G401 (cell line): Measurements from ENCODE around the gene ADGRB3. TPM values are rescaled to one million over a fixed set of nuclear protein-coding genes. Genes with fewer than 3 reads are reported as not detected.
"Not testable (repeated sequence)": the region's sequence is repeated elsewhere in the genome, so short reads cannot be mapped to it uniquely, and the experiment has no call there.

Experiments used
- DNase-seq: peaks from one replicate; pipeline ENCODE4 v3.0.0-alpha.2; 2015; ENCODE audit warnings: low spot score
- in situ Hi-C: cut with HindIII; loops from 2 replicates; pipeline ENCODE4 v1.10.0; 2016; ENCODE audit warnings: low sequenced_read_pairs, mixed read lengths
- total RNA-seq: library from RNA; depleted of rRNA; stranded (reverse); fragments of >200 nt; shearing (Covaris generic); gene quantifications from 2 replicates; pipeline ENCODE4 v1.2.3, GENCODE V29; 2014

The ADGRB3 gene
- total RNA-seq, 1 experiment from 2014 or later, result not detected

DNA sequence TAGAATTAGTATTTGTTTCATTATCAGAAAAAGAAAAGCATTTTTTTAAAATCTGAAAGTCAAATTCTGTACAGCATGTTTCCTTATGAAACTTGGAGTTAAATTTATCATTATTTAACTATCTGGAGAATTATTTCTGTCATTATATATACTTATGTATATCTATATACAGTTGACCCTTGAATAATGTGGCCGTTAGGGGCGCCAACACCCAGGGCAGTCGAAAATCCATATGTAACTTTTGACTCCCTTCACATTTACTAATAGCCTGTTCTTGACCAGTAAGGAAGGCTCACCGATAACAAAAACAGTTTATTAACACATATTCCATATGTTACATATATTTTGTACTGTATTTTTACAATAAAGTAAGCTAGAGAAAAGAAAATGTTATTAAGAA lies 341.2 kb downstream of the ADGRB3 start:
- in situ Hi-C loops, result no loop called here
- no peak for DNase-seq

DNA sequence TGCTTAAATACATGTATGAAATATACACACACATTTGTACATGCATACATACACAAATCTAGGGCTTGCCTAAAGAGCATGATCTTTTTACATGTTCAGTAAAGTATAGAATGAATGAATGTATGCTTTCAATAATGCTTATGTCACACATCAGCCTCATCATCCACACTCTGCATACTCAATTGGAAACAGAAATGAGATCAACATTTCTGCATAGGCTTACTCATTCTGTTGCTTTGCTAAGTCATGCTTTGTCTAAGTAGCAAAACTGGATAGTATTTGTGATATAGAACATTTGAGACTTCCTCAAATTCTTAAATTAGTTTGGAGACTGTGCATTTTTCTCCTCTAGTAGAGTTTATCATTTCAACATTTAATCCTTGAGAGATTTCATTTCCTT lies 343.3 kb downstream of the ADGRB3 start:
- no peak for DNase-seq
- in situ Hi-C loops, result no loop called here

DNA sequence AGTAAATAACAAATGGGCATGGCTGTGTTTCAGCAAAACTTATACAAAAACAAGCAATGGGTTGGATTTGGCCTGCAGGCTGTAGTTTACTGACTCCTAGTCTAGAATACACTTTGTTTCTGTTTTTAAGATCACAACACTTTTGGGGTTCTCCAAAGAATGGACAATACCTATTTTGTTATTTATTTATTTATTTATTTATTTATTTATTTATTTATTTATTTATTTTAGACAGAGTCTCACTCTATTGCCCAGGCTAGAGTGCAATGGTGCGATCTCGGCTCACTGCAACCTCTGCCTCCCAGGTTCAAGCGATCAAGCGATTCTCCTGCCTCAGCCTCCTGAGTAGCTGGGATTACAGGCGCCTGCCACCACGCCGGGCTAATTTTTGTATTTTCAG lies 346.6 kb downstream of the ADGRB3 start:
- in situ Hi-C loops, DNase-seq: not testable (repeated sequence)

DNA sequence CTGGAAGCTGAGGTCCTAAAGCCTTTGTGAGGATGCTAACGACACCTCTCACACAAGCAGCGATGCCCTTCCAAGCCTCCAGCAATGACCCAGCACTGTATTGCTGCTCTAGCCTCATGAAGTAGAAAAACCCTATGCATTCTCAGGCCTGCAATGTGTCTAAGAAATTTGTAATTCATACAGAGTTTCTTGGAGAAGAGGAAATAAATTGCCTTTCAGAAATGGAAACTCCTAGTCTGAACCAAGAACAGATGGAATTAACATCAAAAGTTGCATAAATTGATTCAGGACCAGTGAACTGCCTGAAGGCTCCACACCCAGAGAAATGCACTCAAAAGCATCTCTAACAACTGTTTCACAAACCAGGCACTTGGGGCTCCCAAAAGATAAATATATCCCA lies 353.6 kb downstream of the ADGRB3 start:
- in situ Hi-C loops, result no loop called here
- no peak for DNase-seq

DNA sequence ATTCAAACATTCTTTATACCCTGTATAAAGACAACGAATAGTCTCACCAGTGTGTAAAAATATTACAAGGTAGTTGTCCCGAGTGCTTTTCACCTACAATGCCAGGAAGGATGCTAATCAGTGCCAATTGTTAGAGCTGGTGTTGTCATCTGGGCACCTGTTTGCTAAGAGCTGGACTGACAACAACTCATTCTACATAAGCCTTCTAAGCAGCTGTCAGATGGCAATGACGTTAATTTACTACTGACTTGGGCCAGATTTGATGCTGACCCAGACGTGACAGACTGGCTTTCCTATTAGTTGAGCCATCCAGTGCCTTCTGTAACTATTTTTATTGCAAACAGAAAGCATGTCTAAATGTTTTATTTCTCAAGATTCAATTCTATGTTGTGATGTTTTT lies 355.2 kb downstream of the ADGRB3 start:
- DNase-seq, result peak; percentile 27
- in situ Hi-C loops, result no loop called here

DNA sequence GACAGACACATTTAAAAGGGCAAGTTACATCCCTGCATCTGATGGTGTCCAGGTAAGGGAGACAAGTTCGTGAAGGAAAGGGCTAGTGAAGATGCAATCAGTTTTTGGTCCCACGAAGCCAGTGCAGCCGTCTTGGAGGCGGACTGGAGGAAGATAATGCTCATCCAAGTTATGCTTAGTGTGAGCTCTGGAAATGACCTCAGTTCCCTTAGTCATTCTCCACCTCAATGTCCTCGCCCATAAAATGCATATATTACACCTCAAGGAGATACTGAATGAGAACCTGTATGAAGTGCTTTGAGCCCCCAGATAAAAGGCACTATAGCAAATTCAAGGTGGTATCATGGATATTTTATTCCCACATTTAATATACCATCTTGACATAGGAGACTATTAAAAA lies 358.8 kb downstream of the ADGRB3 start:
- no peak for DNase-seq
- in situ Hi-C loops, result no loop called here

DNA sequence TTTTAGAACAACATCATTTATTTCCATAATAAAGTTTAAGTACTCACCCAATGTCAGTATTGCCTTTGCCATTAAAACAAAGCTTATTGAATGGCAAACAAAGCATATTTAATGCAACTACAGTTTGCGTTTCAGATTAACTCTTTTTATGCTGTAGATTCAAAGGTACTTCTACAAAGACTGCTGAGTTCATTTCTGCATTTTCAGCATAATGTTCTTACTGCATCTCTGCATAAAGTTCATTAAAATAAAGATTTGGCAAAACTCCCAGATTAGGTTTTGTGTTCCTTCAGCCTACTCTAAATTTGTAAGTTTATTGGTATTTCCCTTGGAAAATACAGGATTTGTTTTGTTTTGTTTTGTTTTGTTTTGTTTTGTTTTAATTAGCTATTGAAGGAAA lies 359.4 kb downstream of the ADGRB3 start:
- no peak for DNase-seq
- in situ Hi-C loops, result no loop called here

DNA sequence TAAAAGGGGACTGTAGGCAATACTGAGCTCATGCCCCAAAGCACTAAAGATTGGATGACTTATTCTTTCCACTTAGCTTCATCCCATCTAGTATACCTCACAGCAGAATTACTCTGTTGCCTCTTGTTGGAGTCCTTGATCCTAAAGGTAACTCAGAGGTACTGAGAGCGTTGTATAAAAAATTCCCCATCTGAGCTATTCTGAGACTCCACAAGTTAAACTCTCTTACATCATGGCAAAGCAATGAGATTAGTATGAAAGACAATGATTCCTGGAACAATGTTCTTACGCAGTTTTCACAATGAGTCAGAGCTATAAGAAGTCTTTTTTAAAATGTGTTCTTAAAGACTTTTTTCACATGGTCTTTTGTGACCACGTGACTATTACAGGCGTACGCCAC lies 370.1 kb downstream of the ADGRB3 start:
- in situ Hi-C loops, result no loop called here
- no peak for DNase-seq

DNA sequence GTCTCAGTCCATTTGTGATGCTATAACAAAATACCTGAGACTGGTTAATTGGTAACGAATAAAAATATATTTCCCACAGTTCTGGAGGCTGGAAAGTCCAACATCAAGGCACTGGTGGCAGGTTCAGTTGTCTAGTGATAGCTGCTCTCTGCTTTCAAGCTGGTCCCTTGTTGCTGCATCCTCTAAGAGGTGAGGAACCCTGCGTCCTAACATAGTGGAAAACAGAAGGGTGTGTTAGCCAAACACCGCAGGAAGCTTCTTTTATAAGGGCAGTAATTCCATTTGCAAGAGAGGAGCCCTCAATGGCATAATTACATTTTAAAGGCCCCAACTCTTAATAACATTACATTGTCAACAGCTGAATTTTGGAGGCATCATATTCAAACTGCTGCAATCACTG lies 372.7 kb downstream of the ADGRB3 start:
- in situ Hi-C loops, result no loop called here
- no peak for DNase-seq

DNA sequence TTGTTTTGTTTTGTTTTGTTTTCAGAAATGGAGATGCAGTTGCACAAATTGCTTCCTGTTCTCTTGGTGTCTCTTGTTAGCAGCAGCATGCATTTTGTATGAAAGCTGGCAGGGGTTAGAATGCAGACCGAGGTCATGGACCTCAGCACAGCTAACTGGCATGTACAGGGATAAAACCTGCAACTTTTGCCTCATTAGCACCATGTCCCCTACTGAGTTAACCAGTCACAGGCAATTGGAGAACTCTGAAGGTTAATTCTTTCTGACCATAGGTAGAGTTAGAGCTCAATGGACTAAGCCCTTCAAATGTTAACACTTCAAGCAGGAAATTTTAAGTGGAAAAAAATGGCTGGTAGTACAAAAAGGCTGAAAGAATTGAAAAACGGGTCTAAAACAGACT lies 377.1 kb downstream of the ADGRB3 start:
- in situ Hi-C loops, result no loop called here
- no peak for DNase-seq

DNA sequence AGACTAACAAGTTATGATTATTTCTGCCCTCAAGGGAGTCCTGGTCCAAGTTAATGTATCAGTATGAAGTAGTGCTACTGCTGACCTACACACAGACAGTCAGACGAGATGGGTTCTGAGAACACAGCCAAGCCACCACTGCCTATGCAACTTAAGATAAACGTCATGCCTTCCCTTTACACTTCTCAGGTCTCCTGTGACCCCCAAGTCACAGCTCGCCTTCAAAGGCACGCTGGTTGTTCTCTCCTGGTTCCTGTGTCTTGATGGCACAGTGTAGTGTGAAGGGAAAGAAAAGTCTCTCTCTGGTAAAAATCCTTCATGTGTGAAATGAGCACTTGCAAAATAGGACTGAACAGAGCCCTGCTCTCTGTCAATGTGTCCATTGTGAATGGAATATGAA lies 377.8 kb downstream of the ADGRB3 start:
- DNase-seq, result no peak
- in situ Hi-C loops, result no loop called here

DNA sequence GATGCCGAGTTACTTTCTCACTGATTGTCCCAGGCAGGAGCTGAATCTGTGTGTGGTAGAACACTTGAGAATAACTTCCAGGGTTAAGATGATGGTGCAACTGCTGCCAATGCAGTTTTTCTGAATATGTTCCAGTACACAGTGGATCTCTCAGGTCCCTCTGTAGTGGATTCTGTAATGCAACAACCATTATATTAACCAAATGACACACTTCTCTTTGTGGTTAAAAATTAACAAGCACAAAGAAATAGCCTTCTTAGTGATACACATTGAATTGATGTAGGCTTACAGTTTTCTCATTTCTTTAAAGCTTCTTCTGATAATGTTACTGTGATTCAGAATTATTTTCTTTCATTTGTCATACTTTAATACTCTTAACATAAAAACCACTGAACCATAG lies 383.8 kb downstream of the ADGRB3 start:
- no peak for DNase-seq
- in situ Hi-C loops, result no loop called here

DNA sequence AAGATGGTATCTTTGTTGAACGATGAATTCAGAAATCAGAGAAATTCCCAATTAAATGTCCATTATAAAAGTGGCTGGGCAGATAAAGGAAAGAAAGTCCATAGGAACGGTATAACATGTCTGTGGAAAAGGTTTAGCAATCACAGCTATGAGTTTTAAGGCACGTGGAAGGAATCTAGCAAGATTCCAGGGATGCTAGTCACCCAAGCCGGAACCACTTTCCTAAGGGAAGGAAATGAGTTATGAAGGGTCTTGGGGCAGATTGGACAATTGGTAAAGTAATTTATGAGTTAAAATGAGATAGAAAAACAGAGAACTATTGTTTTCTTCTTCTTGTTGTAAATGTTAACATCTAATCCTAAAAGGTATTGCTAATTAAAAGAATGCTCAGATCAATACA lies 384.8 kb downstream of the ADGRB3 start:
- in situ Hi-C loops, result no loop called here
- no peak for DNase-seq

DNA sequence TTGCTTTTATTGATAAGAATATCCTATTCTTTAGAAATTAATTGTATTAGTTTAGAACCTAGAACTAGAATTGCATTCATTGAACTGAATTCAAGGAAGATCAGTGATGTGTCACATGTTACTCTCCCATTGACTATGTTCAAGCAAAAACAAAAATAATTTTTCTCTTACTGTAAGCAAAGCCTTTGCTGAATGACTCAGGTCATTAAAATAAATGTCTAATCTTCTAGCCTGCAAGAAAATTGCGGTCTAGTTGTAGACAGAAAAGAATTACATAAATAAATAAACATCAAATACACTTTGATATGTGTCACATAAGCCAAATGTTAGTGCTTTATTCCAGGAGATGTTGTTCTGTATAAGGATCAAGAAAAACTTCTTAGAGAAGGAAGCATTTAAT lies 387.9 kb downstream of the ADGRB3 start:
- in situ Hi-C loops, result no loop called here
- no peak for DNase-seq

DNA sequence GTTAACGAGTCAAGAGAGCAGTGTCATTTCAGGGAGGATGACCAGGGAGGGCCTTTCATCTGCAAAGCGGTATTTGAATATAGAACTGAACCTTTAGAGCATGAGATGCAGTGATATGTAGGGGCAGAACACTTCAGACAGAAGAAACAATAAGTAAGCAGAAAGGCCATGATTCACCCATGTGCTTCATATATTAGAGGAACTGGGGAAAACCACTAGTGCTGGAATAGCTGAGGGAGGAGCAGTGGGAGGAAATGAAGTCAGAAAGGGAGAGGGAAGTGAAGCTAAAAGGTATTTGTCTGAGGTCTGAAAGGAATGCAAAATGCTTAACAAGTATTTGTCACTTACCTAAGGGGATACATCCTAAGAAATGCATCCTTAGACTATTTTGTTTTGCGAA lies 391.2 kb downstream of the ADGRB3 start:
- in situ Hi-C loops, result no loop called here
- no peak for DNase-seq

DNA sequence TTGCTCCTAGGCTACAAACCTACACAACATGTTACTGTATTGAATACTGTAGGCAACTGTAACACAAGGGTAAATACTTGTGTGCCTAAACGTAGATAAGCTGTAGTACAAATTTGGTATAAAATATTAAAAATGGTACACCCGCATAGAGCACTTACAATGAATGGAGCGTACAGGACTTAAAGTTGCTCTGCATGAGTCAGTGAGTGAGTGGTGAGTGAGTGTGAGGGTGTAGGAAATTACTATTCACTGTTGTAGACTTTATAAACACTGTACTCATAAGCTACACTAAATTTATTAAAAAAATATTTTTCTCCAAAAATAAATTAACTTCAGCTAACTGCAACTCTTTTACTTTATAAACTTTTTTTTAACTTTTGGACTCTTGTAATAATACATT lies 391.6 kb downstream of the ADGRB3 start:
- DNase-seq, result no peak
- in situ Hi-C loops, result no loop called here

DNA sequence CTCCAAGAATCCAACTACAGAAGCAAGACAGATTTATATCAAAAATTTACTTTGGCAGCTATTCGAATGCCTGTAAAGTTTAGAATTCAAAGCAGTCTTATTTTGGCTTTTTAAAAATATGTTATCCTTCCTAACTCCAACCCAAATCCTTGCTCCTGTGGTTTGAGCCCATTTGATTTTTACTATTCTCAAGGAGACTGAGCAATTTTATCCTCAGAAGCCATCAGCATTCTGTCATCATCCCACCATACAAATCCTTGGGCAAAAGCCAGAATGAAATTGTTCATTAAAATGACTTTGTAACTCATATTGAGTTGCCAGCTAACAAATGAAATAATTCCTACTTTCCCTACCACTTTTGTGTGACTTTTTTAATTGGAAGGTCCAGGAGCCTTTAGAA lies 392.8 kb downstream of the ADGRB3 start:
- no peak for DNase-seq
- in situ Hi-C loops, result no loop called here

DNA sequence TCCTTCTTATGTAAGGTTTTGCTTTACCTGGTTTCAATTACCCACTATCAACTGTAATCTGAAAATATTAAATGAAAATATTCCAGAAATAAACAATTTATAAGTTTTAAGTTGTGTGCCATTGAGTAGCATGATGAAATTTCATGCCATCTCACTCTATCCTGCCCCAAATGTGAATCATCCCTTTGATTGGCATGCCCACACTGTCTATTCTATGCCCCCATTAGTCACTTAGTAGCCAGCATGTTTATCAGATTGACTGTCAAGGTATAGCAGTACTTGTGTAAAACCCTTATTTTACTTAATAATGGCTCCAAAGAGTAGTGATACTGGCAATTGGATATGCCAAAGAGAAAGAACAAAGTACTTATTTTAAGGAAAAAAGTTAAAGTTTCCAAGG lies 403.8 kb downstream of the ADGRB3 start:
- in situ Hi-C loops, result no loop called here
- DNase-seq, result no peak

DNA sequence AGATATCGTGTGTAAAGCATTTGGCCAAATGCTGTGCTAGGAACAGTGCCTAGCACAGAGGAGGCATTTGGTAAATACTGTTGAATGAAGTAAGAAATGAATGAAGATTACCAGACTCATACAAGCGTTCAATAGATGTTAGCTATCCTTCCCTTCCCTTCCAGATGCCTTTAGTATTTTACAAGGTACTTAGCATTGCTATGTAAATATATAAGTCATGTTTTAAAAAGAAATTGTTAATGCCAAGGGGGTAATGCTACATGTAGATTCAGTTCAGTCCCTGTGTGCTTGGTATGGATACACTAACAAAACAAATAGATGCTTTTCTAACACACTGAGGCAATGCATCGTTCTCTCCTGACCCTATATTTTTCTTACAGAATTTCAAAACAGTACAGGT lies 407.2 kb downstream of the ADGRB3 start:
- in situ Hi-C loops, result no loop called here
- no peak for DNase-seq

DNA sequence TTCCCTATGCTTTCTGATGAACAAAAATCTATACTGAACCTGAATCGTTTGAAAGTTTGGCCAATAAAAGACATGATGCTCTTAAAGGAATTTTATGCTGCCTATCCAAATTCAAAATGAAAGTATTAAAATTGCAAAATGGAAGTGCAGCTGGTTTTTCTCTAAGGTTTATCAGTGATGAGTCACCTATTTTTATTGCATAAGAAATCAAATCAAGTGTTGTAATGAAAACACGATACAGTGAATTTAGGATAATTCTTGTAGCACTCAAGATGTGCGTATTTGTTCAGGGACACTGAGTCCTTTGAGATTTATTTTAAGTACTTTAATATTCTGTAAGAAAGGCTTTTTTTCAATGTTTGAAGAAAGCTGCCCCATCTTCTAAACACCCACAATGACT lies 409.5 kb downstream of the ADGRB3 start:
- in situ Hi-C loops, result no loop called here

DNA sequence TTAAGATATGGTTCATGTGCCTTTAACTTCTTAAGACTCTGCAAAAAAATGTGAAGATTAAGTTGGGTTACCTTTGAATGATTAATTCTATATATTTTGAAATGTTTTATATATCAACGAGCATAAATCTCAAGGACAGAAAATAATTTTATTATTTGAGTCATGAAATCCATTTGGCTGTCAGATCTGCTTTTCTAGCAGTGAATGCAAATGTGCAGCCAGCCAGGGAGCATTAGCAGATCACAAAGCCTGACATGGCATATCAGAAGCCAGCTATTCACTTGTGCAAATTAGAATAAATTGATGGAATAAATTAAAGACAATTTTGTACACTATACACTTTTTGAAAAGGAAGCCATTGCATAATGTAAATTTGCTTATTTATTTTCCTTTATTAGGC lies 424.3 kb downstream of the ADGRB3 start:
- DNase-seq, result no peak
- in situ Hi-C loops, result no loop called here

More for the DNA sequence above, 409.5 kb downstream of the ADGRB3 start:
- DNase-seq, result no peak

DNA sequence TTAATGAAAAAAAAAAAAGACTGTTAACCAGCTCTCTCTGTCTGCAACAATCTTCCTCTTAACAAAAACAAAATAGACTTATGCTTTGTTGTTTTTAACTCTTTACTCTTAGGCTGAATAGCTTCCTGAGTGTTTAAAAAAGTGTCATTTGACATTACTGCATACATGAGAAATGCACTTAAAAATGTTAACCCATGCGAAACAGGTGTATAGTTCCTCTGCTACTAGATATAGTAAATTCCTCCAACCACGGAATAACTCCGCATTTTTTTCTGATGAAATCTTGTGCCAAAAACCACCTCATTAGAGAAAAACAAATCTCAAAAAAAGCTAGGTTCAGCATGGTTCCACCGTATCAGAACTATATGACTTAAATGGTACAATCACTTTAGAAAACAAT lies 426.0 kb downstream of the ADGRB3 start:
- no peak for DNase-seq
- in situ Hi-C loops, result no loop called here
